Measurements from ENCODE around the gene TRAF2. TPM values are rescaled to one million over a fixed set of nuclear protein-coding genes. Genes with fewer than 3 reads are reported as not detected.

Gene TRAF2
- total and polyA plus RNA-seq, 2 of the 13 experiments (the other 11 are each of a cell fraction or from before 2014, with no cell fraction given), result 12.4 to 13.6 TPM

DNA sequence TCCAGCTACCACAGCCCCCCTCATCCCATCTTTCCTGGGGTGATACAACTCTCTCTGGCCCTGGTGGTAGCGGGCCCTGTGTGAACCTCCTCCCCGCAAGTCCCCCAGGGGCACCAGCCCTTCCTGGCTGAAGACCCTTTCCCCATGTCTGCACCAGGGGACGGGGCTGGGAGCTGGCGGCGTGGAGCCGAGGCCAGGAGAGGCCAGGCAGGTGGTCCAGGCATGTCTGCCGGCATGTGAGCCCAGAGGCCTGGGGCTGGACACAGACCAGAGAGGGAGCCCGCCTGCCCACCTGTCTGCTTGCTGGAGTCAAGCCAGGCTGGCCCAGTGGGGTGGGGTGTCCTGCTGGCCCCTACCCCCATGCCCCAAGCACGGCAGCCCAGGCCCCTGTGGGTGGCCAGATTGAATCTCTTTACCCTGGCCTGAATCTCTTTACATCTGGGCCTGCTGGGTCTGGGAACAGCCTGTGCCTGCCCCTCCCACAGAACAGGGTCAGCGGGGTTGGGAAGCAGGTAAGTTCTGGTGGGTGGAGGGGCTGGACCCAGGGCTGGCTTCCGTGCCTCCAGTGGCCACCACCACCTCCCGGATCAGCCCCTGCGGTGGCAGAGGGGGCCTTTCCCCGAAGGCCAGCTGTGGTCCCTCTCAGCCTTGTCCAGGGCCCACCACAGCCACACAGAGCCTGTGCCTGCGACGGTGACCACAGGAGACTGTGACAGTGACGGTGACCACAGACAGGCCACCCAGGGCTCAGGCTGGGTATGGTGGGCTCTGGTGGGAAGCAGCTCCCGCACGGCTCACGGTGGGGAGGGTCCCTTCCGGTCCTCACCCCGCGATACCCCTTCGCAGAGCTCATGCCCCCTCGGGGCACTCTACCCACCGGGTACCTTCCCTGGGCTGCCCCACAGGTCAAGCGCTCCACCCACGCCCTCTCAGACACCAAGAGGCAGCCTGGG, 72.9 kb downstream of the TRAF2 start:
- no peak for TF ChIP-seq ERF (CRISPR knock-in tag; IDR thresholded peaks at IDR 0.05)
- TF ChIP-seq ZFP36L1 (CRISPR knock-in tag; IDR thresholded peaks at IDR 0.05), result no peak
- TF ChIP-seq, protein P1, sequence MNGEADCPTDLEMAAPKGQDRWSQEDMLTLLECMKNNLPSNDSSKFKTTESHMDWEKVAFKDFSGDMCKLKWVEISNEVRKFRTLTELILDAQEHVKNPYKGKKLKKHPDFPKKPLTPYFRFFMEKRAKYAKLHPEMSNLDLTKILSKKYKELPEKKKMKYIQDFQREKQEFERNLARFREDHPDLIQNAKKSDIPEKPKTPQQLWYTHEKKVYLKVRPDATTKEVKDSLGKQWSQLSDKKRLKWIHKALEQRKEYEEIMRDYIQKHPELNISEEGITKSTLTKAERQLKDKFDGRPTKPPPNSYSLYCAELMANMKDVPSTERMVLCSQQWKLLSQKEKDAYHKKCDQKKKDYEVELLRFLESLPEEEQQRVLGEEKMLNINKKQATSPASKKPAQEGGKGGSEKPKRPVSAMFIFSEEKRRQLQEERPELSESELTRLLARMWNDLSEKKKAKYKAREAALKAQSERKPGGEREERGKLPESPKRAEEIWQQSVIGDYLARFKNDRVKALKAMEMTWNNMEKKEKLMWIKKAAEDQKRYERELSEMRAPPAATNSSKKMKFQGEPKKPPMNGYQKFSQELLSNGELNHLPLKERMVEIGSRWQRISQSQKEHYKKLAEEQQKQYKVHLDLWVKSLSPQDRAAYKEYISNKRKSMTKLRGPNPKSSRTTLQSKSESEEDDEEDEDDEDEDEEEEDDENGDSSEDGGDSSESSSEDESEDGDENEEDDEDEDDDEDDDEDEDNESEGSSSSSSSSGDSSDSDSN (CRISPR knock-in tag; IDR thresholded peaks at IDR 0.05), result no peak
- peak; percentile 21 for TF ChIP-seq AGO1 (IDR thresholded peaks at IDR 0.05; ENCODE audit: low read depth, low read length, poor library complexity, severe bottlenecking)
- TF ChIP-seq, protein P2, sequence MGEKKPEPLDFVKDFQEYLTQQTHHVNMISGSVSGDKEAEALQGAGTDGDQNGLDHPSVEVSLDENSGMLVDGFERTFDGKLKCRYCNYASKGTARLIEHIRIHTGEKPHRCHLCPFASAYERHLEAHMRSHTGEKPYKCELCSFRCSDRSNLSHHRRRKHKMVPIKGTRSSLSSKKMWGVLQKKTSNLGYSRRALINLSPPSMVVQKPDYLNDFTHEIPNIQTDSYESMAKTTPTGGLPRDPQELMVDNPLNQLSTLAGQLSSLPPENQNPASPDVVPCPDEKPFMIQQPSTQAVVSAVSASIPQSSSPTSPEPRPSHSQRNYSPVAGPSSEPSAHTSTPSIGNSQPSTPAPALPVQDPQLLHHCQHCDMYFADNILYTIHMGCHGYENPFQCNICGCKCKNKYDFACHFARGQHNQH (CRISPR knock-in tag; IDR thresholded peaks at IDR 0.05), result no peak
- TF ChIP-seq GABPA (IDR thresholded peaks at IDR 0.05; ENCODE audit: low read depth, low read length), result 0 out of 2 replicates have a peak, but pooled peaks have one; percentile 12
- TF ChIP-seq GABPA (CRISPR knock-in tag; IDR thresholded peaks at IDR 0.05; ENCODE audit: low read depth), result no peak
- Histone ChIP-seq H3K27ac (ENCODE audit: extremely low read length, insufficient read depth, low read length) (no peak overlapping the region), H3K4me1 (ENCODE audit: insufficient read depth, low read length) (peaks cover 2% of the 10 kb centered on the region), H3K4me2 (ENCODE audit: low read depth, low read length) (no peak overlapping the region), H3K79me2 (ENCODE audit: insufficient read depth, low read length) (no peaks in the 10 kb centered on the region), H3K36me3 (replicated peaks in 1 of 2; ENCODE audit: control insufficient read depth in 1 of 2, insufficient read depth in 2 of 2, low read length in 2 of 2) (no peaks in the 10 kb centered on the region), H3K9ac (ENCODE audit: insufficient read depth, low read depth, low read length) (no peak overlapping the region), H3K9me3 (ENCODE audit: low read length) (no peaks in the 10 kb centered on the region), H4K20me1 (ENCODE audit: insufficient read depth, low read length) (no peaks in the 10 kb centered on the region), H3K4me3 (replicated peaks in 1 of 3; ENCODE audit: insufficient read depth in 1 of 3, low read depth in 2 of 3, low read length in 3 of 3) (no peak overlapping the region), H3K27me3 (ENCODE audit: control insufficient read depth in 1 of 2, insufficient read depth in 2 of 2, low read length in 2 of 2) (peaks cover 13 to 34% of the 10 kb centered on the region in 2 experiments), H2AFZ (ENCODE audit: low read length) (no peak overlapping the region)
- no TSS peak for BruUV-seq (replicated peaks)
- in situ Hi-C loops (cut with HindIII; ENCODE audit: extremely low pct_ligation_motif_present, low pct_unique_long_range_greater_than_20kb) (no loop called here), intact Hi-C loops (cut with micrococcal nuclease; ENCODE audit: unreplicated experiment) (no loop called here)
- DNase-seq (ENCODE audit: low spot score), result no peak
- ChIA-PET POLR2A (interaction anchor here (0.6 kb wide), 1 partner anchor 14 kb away, joined by 4 read pairs; the partner anchor contains the start of genes C8G and FBXW5), CTCF (ENCODE audit: low intra/inter-chr PET ratio, low total read pairs) (no interaction called here)
- FAIRE-seq, result no peak
- ATAC-seq, result no peak; the same call in 2 of the 3 replicates
- 44% methylated on average over 5 of the region's 28 CpGs for WGBS (ENCODE audit: low lambda C conversion rate)
